NT2/D1 (cell line): Measurements from ENCODE around the gene TNN.
"Not testable (repeated sequence)": the region's sequence is repeated elsewhere in the genome, so short reads cannot be mapped to it uniquely, and the experiment has no call there.

ENCODE experiments used
- SUZ12 ChIP-seq: IDR thresholded peaks from 2 replicates; pipeline ENCODE4 v1.6.1; 2011; ENCODE audit not compliant: insufficient read length, insufficient read depth; ENCODE audit errors: extremely low read depth
- YY1 ChIP-seq: IDR thresholded peaks from 2 replicates; pipeline ENCODE4 v1.6.1; 2011; ENCODE audit not compliant: insufficient read length, insufficient read depth
- ZNF274 ChIP-seq: IDR thresholded peaks from 2 replicates; pipeline ENCODE4 v1.6.1; 2011; ENCODE audit warnings: mild to moderate bottlenecking, low read depth, low read length

GRCh38 chr1:175102166-175102565 lies 34.5 kb downstream of the TNN start:
- not testable (repeated sequence) for TF ChIP-seq YY1, ZNF274, SUZ12
